HEK293 (cell line): ENCODE results near the gene KRTAP10-11.

Experiments
- CTCF ChIA-PET: fragments of 350-600 bp; formaldehyde crosslinking; extraction: SDS; loops from one replicate; lab custom pipeline; 2021; ENCODE audit warnings: antibody characterized with exemption; lab: Yijun Ruan, JAX
- POLR2A ChIA-PET: fragments of 300-600 bp; formaldehyde crosslinking; extraction: SDS; loops from one replicate; lab custom pipeline; 2020; ENCODE audit warnings: antibody characterized with exemption, inconsistent platforms; lab: Yijun Ruan, JAX
- H3K27ac ChIP-seq: fragments of 200-500 bp; sonication (Bioruptor generic); 2 replicates; pipeline ENCODE4 v1.5.1; 2014; ENCODE audit warnings: low read depth, low read length, control low read depth, inconsistent platforms; ENCODE audit errors: extremely low read depth
- H3K36me3 ChIP-seq, 2 experiments: fragments of 200-500 bp in 1 of 2; sonication (Bioruptor generic) in 1 of 2; 1 replicate in 1 of 2; 2 replicates in 1 of 2; pipeline ENCODE4 v1.5.1; 2014 to 2017; ENCODE audit warnings: inconsistent platforms in 2 of 2, low read length in 2 of 2; ENCODE audit not compliant: control insufficient read depth in 2 of 2, insufficient read depth in 1 of 2
- H3K4me1 ChIP-seq: fragments of 200-500 bp; sonication (Bioruptor generic); 2 replicates; pipeline ENCODE4 v1.5.1; 2014; ENCODE audit warnings: mild to moderate bottlenecking, low read length, inconsistent platforms; ENCODE audit not compliant: control insufficient read depth, insufficient read depth
- H3K4me3 ChIP-seq: 2 replicates; pipeline ENCODE4 v1.5.1; 2011; ENCODE audit warnings: low read depth, mild to moderate bottlenecking, control low read depth, low read length, moderate library complexity
- H3K9me3 ChIP-seq: fragments of 200-500 bp; sonication (Bioruptor generic); 2 replicates; pipeline ENCODE4 v1.5.1; 2014; ENCODE audit warnings: low read depth, low read length, inconsistent platforms; ENCODE audit not compliant: control insufficient read depth, insufficient read depth
- BCL11A ChIP-seq: fragments of 450-650 bp; formaldehyde crosslinking; IDR thresholded peaks from 2 replicates; pipeline ENCODE4 v1.5.1; 2016; ENCODE audit warnings: low read depth, missing biosample characterization, missing genetic modification characterization
- FEZF1 ChIP-seq: fragments of 450-650 bp; formaldehyde crosslinking; IDR thresholded peaks from 2 replicates; pipeline ENCODE4 v1.5.1; 2016; ENCODE audit warnings: missing biosample characterization, missing genetic modification characterization
- HOXD13 ChIP-seq: sonication (generic); formaldehyde crosslinking; IDR thresholded peaks from 2 replicates; pipeline ENCODE4 v1.8.0; 2022; ENCODE audit warnings: missing genetic modification reagents, borderline replicate concordance
- KLF10 ChIP-seq: fragments of 450-650 bp; IDR thresholded peaks from 2 replicates; pipeline ENCODE4 v1.5.1; 2018; ENCODE audit warnings: missing biosample characterization, mild to moderate bottlenecking, missing genetic modification characterization
- PRDM1 ChIP-seq: fragments of 450-650 bp; formaldehyde crosslinking; IDR thresholded peaks from 2 replicates; pipeline ENCODE4; 2016; ENCODE audit warnings: missing biosample characterization, missing genetic modification characterization
- SCRT1 ChIP-seq: fragments of 450-650 bp; formaldehyde crosslinking; IDR thresholded peaks from 2 replicates; pipeline ENCODE4 v1.5.1; 2016; ENCODE audit warnings: missing biosample characterization, missing genetic modification characterization, borderline replicate concordance
- TCF7L2 ChIP-seq: IDR thresholded peaks from 2 replicates; pipeline ENCODE4 v1.6.1; 2011; ENCODE audit warnings: low read depth, mild to moderate bottlenecking, inconsistent platforms, low read length, moderate library complexity, borderline replicate concordance
- ZBTB20 ChIP-seq: fragments of 450-650 bp; formaldehyde crosslinking; IDR thresholded peaks from 2 replicates; pipeline ENCODE4 v1.5.1; 2016; ENCODE audit warnings: missing biosample characterization, missing genetic modification characterization
- ZBTB21 ChIP-seq: fragments of 450-650 bp; formaldehyde crosslinking; IDR thresholded peaks from 2 replicates; pipeline ENCODE4 v1.5.1; 2017; ENCODE audit warnings: missing biosample characterization, missing genetic modification characterization
- ZNF16 ChIP-seq: fragments of 450-650 bp; formaldehyde crosslinking; IDR thresholded peaks from 2 replicates; pipeline ENCODE4 v1.5.1; 2016; ENCODE audit warnings: low read depth, missing biosample characterization, missing genetic modification characterization
- ZNF2 ChIP-seq: fragments of 450-650 bp; formaldehyde crosslinking; IDR thresholded peaks from 2 replicates; pipeline ENCODE4 v1.5.1; 2016; ENCODE audit warnings: missing biosample characterization, missing genetic modification characterization
- ZNF202 ChIP-seq: fragments of 450-650 bp; formaldehyde crosslinking; IDR thresholded peaks from 2 replicates; pipeline ENCODE4 v1.5.1; 2016; ENCODE audit warnings: missing biosample characterization, missing genetic modification characterization, borderline replicate concordance
- ZNF266 ChIP-seq: fragments of 450-650 bp; formaldehyde crosslinking; IDR thresholded peaks from 2 replicates; pipeline ENCODE4 v1.5.1; 2016; ENCODE audit warnings: missing biosample characterization, missing genetic modification characterization, low read depth
- ZNF280C ChIP-seq: fragments of 450-650 bp; formaldehyde crosslinking; IDR thresholded peaks from 2 replicates; pipeline ENCODE4 v1.5.1; 2016; ENCODE audit warnings: missing biosample characterization, missing genetic modification characterization
- ZNF37A ChIP-seq: fragments of 450-650 bp; IDR thresholded peaks from 2 replicates; pipeline ENCODE4 v1.5.1; 2018; ENCODE audit warnings: missing biosample characterization, missing genetic modification characterization
- ZNF416 ChIP-seq: fragments of 450-650 bp; formaldehyde crosslinking; IDR thresholded peaks from 2 replicates; pipeline ENCODE4 v1.5.1; 2016; ENCODE audit warnings: missing biosample characterization, missing genetic modification characterization
- ZNF48 ChIP-seq: fragments of 450-650 bp; formaldehyde crosslinking; IDR thresholded peaks from 2 replicates; pipeline ENCODE4 v1.5.1; 2016; ENCODE audit warnings: missing biosample characterization, missing genetic modification characterization
- ZNF521 ChIP-seq: fragments of 450-650 bp; formaldehyde crosslinking; IDR thresholded peaks from 2 replicates; pipeline ENCODE4 v1.5.1; 2017; ENCODE audit warnings: missing biosample characterization, mild to moderate bottlenecking, missing genetic modification characterization
- ZNF544 ChIP-seq: fragments of 450-650 bp; formaldehyde crosslinking; IDR thresholded peaks from 2 replicates; pipeline ENCODE4 v1.5.0; 2017; ENCODE audit warnings: missing biosample characterization, missing genetic modification characterization
- ZNF623 ChIP-seq: fragments of 450-650 bp; formaldehyde crosslinking; IDR thresholded peaks from 2 replicates; pipeline ENCODE4 v1.5.1; 2016; ENCODE audit warnings: missing biosample characterization, missing genetic modification characterization
- ZNF837 ChIP-seq: fragments of 450-650 bp; formaldehyde crosslinking; IDR thresholded peaks from 2 replicates; pipeline ENCODE4 v1.5.1; 2016; ENCODE audit warnings: missing biosample characterization, missing genetic modification characterization
- TF ChIP-seq, protein P1 (sequence below): fragments of 450-650 bp; formaldehyde crosslinking; IDR thresholded peaks from 2 replicates; pipeline ENCODE4 v1.5.1; 2016; ENCODE audit warnings: missing biosample characterization, missing genetic modification characterization
- TF ChIP-seq, protein P2 (sequence below): fragments of 450-650 bp; formaldehyde crosslinking; IDR thresholded peaks from 2 replicates; pipeline ENCODE4 v1.5.1; 2016; ENCODE audit warnings: missing biosample characterization, missing genetic modification characterization

Gene KRTAP10-11

DNA sequence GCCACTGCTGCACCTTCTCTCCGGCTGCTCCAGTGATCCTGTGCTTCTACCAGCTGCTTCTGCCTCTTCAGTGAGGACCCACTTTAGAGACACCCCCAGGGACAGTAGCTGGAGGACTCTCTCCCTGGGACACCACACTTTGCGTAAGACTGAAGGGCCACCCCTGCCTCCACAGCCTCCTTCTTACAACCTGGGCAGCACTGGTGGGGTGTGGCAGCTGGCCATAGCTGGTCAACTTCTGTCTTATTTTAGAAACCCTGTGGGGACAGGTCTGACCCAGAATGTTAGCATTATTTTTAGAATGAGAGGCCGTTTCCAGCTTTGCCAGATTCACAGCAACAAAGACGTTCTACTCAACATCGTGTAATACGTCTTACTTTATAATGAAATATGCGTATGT is 20.5 kb upstream of the KRTAP10-11 start:
- no peak overlapping the region for H3K27ac ChIP-seq
- H3K36me3 ChIP-seq, result no peaks in the 10 kb centered on the region
- TF ChIP-seq TCF7L2, result no peak
- TF ChIP-seq ZNF37A (tag by site-specific recombination), result no peak
- no peak for TF ChIP-seq BCL11A (tag by site-specific recombination)
- TF ChIP-seq ZNF416 (tag by site-specific recombination), result no peak
- no peak for TF ChIP-seq ZBTB20 (tag by site-specific recombination)
- no peak for TF ChIP-seq ZNF544 (tag by site-specific recombination)
- no peak for TF ChIP-seq ZBTB21 (tag by site-specific recombination)
- no peak for TF ChIP-seq ZNF16 (tag by site-specific recombination)
- ChIA-PET POLR2A (no interaction called here), CTCF (interaction anchor here (0.7 kb wide), 1 partner anchor 975 kb away, joined by 3 read pairs; no protein-coding TSS in a partner anchor)
- no peaks in the 10 kb centered on the region for H3K4me1 ChIP-seq
- H3K9me3 ChIP-seq, result no peaks in the 10 kb centered on the region
- H3K4me3 ChIP-seq, result no peak overlapping the region

DNA sequence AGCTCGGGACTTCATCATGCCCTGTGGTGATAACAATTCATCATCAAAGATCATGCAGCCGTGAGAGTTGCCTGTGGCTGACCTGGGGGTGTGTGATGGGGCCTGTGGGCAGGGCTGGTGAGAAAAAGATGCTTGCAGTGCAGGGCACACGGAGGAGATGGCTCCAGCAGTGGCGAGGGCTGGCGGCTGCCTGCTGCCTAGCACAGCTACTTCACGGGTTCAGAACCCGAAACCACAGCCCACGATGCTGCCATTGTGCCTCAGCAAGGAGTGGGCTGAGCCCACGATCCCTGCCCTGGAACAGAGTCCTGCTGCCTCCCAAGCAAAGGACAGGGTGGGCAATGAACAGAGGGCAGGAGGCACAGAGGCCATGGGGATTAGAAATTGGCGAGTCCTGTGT is 20.0 kb upstream of the KRTAP10-11 start:
- Histone ChIP-seq H3K36me3 (no peaks in the 10 kb centered on the region), H3K27ac (no peak overlapping the region), H3K4me3 (no peak overlapping the region)
- POLR2A ChIA-PET, result no interaction called here
- CTCF ChIA-PET, result interaction anchor here (0.7 kb wide), 1 partner anchor 974 kb away, joined by 3 read pairs; no protein-coding TSS in a partner anchor
- TF ChIP-seq ZNF48 (no peak), PRDM1 (tag by site-specific recombination) (no peak), FEZF1 (tag by site-specific recombination) (no peak), SCRT1 (tag by site-specific recombination) (no peak), ZNF266 (no peak), KLF10 (tag by site-specific recombination) (no peak)
- TF ChIP-seq, protein P1, sequence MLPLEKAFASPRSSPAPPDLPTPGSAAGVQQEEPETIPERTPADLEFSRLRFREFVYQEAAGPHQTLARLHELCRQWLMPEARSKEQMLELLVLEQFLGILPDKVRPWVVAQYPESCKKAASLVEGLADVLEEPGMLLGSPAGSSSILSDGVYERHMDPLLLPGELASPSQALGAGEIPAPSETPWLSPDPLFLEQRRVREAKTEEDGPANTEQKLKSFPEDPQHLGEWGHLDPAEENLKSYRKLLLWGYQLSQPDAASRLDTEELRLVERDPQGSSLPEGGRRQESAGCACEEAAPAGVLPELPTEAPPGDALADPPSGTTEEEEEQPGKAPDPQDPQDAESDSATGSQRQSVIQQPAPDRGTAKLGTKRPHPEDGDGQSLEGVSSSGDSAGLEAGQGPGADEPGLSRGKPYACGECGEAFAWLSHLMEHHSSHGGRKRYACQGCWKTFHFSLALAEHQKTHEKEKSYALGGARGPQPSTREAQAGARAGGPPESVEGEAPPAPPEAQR (tag by site-specific recombination), result no peak
- TF ChIP-seq, all 188 proteins: peak for 0
- no peaks in the 10 kb centered on the region for H3K4me1 ChIP-seq
- no peaks in the 10 kb centered on the region for H3K9me3 ChIP-seq

DNA sequence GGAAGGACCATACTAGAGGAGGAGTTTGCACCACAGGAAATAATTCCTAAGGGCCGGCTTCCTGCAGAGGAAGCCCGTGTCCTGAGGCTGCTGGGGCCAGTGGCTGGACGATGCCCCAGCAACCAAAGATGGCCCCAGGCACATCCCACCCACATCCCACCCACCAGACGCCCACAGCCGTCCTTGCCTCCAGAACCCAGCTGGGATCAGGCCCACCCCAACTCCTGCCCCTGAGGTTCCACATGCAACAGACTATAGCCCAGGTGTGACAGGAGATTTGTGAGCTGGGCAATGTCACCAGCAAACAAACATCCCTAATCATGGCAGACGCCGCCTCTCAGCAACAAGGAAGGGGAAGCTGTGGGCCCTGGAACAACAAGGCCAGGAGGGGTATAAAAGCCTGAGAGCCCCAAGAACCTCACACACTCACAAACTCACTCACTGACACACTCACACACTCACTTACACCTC is 19.5 kb upstream of the KRTAP10-11 start, which contains the start of gene KRTAP10-9:
Gene KRTAP10-9, plus strand, starts transcription at position 421 of the 471 bp plus-strand sequence. CDS start 79 bp downstream, outside the sequence.
- Histone ChIP-seq H3K9me3 (no peaks in the 10 kb centered on the region), H3K4me1 (no peaks in the 10 kb centered on the region), H3K27ac (no peak within 1 kb of the TSS), H3K36me3 (no peaks in the 10 kb centered on the region), H3K4me3 (no peak within 1 kb of the TSS)
- TF ChIP-seq HOXD13 (CRISPR knock-in tag) (no peak), ZNF837 (tag by site-specific recombination) (no peak), ZNF521 (tag by site-specific recombination) (no peak), ZNF280C (no peak), ZNF202 (tag by site-specific recombination) (no peak), ZNF623 (tag by site-specific recombination) (no peak), ZNF2 (tag by site-specific recombination) (no peak)
- TF ChIP-seq, protein P2, sequence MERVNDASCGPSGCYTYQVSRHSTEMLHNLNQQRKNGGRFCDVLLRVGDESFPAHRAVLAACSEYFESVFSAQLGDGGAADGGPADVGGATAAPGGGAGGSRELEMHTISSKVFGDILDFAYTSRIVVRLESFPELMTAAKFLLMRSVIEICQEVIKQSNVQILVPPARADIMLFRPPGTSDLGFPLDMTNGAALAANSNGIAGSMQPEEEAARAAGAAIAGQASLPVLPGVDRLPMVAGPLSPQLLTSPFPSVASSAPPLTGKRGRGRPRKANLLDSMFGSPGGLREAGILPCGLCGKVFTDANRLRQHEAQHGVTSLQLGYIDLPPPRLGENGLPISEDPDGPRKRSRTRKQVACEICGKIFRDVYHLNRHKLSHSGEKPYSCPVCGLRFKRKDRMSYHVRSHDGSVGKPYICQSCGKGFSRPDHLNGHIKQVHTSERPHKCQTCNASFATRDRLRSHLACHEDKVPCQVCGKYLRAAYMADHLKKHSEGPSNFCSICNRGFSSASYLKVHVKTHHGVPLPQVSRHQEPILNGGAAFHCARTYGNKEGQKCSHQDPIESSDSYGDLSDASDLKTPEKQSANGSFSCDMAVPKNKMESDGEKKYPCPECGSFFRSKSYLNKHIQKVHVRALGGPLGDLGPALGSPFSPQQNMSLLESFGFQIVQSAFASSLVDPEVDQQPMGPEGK (tag by site-specific recombination), result no peak
- POLR2A ChIA-PET, result no interaction called here
- CTCF ChIA-PET, result no interaction called here
